Adrenal gland (tissue), 5 donors: ENCODE measurements around the gene TRDN.

Experiments used
- CTCF ChIP-seq, 6 experiments: fragments of 450-650 bp in 4 of 6; fragments of 200-600 bp in 2 of 6; sonication (generic) in 1 of 6; IDR thresholded peaks; 1 replicate in 5 of 6; 2 replicates in 1 of 6; pipeline versions ENCODE4 v1.5.1 to v1.8.0; 2016 to 2021; ENCODE audit warnings: antibody characterized with exemption in 6 of 6, mild to moderate bottlenecking in 2 of 6, moderate library complexity in 1 of 6
- POLR2A ChIP-seq, 2 donors: fragments of 450-650 bp; IDR thresholded peaks; one replicate each; pipeline ENCODE4 v1.6.1; 2017; ENCODE audit warnings: antibody characterized with exemption in 2 of 2, mild to moderate bottlenecking in 2 of 2, moderate library complexity in 1 of 2
- donor health status: DM: no; HTN: no; CAD: no.

DNA sequence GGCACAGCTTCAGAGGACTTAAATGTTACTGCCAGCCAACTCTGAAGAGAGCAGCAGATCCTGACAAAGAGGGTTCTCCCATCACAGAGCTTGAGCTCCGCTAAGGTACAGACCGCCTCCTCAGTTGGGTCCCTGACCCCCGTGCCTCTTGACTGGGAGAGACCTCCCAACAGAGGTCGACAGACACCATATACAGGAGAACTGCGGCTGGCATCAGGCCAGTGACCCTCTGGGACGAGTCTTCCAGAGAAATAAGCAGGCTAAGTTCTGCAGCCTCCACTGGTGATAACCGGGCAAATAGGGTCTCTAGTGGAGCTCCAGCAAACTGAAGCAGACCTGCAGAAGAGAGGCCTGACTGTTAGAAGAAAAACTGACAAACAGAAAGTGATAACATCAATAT, 453.8 kb downstream of the TRDN start:
- TF ChIP-seq CTCF (IDR thresholded peaks at IDR 0.05) (no peak), POLR2A (IDR thresholded peaks at IDR 0.05) (no peak)
